Measurements from ENCODE around the gene ABCB1. TPM values are rescaled to one million over a fixed set of nuclear protein-coding genes. Genes with fewer than 3 reads are reported as not detected.

The ABCB1 gene
- total RNA-seq, 2 donors from 2014 or later = 2.3 to 3.9 TPM

DNA sequence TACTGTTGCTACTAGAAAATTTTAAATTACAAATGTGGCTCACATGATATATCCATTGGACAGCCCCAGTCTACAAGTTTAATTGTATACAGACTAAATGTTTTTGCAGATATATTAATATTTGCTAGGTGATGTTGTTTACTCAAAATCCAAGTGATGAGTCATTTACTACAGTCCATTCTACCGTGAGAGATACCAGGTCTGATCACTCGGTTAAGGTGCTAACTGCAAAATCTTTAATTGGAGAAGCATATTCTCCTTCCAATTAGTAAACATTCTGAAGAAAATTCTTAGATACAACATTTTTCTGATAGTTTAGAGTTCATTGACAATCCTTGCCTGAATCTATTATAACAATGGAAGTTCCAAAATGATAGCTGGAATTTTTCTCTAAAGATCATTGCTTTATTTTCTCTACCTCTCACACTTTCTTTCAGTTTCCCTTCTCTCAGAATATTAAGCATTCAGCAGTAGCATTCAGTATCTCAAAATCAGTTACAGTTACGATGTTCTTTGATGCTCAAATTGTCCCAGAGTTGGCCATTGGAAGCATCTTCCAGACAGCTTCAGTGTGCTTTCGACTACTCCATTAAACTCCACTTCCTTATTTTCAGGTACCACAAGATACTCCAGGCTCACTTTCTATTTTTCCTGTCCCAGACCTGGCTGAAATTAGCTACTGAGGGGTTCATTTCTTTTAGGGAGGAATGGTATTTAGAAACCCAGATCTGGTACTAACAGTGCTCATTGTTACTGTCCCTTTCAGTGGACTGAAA is 2.3 kb downstream of the ABCB1 start:
- ATAC-seq (no peak), DNase-seq (no peak)
- Histone ChIP-seq H3K4me3 (no peak overlapping the region), H3K4me1 (peaks cover 14% of the 10 kb centered on the region), H3K9me3 (no peaks in the 10 kb centered on the region), H3K27me3 (no peaks in the 10 kb centered on the region), H3K27ac (no peak overlapping the region), H3K36me3 (replicated peaks in 1 of 2; ENCODE audit: insufficient read depth in 1 of 2, low read depth in 2 of 2) (no peaks in the 10 kb centered on the region)
- intact Hi-C loops (cut with DNase I) = no loop called here
- no peak for TF ChIP-seq POLR2A (IDR thresholded peaks at IDR 0.05)
- 62 to 77% methylated on average over 4 of the region's 4 CpGs for WGBS, 2 donors

DNA sequence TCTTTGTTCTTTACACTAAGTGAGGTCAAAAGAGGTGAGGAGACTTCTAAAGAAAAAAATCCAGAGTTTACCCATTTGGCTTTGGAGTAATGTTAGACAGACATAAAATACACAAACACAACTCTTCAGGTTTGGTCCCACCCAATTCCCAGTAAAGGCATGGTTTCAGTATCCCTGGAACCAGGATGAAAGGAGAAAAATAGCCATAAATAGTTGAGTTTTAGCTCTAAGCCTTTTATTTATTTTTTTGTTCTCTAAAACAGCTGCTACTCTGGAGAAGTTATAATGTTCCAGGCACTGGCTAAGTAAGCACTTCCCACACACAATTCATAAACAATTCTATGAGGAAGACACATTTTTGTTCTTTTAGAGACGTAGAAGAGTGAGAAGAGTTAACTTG is 4.0 kb downstream of the ABCB1 start:
- 42 to 55% methylated on average over 1 of the region's 1 CpG for WGBS, 2 donors
- no peak for TF ChIP-seq POLR2A (IDR thresholded peaks at IDR 0.05)
- TF ChIP-seq, protein P1, sequence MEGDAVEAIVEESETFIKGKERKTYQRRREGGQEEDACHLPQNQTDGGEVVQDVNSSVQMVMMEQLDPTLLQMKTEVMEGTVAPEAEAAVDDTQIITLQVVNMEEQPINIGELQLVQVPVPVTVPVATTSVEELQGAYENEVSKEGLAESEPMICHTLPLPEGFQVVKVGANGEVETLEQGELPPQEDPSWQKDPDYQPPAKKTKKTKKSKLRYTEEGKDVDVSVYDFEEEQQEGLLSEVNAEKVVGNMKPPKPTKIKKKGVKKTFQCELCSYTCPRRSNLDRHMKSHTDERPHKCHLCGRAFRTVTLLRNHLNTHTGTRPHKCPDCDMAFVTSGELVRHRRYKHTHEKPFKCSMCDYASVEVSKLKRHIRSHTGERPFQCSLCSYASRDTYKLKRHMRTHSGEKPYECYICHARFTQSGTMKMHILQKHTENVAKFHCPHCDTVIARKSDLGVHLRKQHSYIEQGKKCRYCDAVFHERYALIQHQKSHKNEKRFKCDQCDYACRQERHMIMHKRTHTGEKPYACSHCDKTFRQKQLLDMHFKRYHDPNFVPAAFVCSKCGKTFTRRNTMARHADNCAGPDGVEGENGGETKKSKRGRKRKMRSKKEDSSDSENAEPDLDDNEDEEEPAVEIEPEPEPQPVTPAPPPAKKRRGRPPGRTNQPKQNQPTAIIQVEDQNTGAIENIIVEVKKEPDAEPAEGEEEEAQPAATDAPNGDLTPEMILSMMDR (IDR thresholded peaks at IDR 0.05) = no peak
- H3K27me3 ChIP-seq = no peaks in the 10 kb centered on the region
- H3K4me1 ChIP-seq = peaks cover 14% of the 10 kb centered on the region
- H3K4me3 ChIP-seq = no peak overlapping the region
- no peak overlapping the region for H3K27ac ChIP-seq
- no peaks in the 10 kb centered on the region for H3K9me3 ChIP-seq
- H3K36me3 ChIP-seq (replicated peaks in 1 of 2; ENCODE audit: insufficient read depth in 1 of 2, low read depth in 2 of 2) = no peaks in the 10 kb centered on the region
- ATAC-seq = no peak
- no peak for DNase-seq
- intact Hi-C loops (cut with DNase I) = no loop called here

DNA sequence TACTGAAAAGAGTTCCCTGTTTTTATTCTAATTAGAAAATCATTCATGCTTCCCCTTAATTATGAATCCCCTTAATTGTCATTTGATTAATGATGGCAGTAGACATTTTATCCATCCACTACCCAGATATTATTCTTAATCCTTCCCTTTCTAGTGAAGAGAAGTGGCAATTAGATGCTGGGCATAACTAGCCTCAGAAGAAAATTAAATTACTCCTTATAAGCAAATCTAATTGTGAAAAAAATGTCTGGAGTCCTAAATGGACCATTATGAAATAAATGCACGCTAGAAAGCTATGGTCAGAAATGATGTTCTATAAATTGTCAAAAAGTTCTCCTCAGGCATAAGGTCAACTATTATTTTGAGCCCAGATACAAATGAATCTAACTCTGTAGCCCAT is 4.5 kb downstream of the ABCB1 start:
- WGBS, 2 donors = 55 to 65% methylated on average over 1 of the region's 1 CpG
- TF ChIP-seq, protein P1 (IDR thresholded peaks at IDR 0.05) = no peak
- ATAC-seq = no peak

DNA sequence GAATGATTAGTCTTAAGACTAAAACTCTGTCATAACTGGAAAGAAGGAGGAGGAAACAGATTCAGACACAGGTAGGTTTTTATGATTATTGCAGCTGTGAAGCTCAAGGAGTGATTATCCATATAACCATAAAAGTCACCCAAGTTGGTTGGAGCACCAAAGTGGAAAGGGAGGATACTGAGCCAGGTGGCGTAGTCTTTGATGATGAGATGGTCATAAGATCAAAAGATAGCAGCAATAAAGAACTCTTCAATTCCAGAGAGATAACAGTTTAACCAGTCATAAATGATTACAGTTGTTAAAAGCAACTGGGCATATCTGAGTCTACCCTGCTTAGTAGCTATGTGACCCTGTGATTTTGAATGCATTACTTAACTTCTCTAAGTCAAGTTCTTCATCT is 8.4 kb downstream of the ABCB1 start:
- TF ChIP-seq POLR2A (IDR thresholded peaks at IDR 0.05) = no peak
- TF ChIP-seq, protein P1 (IDR thresholded peaks at IDR 0.05) = no peak
- Histone ChIP-seq H3K27ac (no peak overlapping the region), H3K4me1 (no peaks in the 10 kb centered on the region), H3K36me3 (replicated peaks in 1 of 2; ENCODE audit: insufficient read depth in 1 of 2, low read depth in 2 of 2) (no peaks in the 10 kb centered on the region), H3K4me3 (no peak overlapping the region), H3K9me3 (no peaks in the 10 kb centered on the region), H3K27me3 (no peaks in the 10 kb centered on the region)
- ATAC-seq (no peak), DNase-seq (no peak)
- WGBS, 2 donors = 58 to 91% methylated on average over 1 of the region's 1 CpG
- intact Hi-C loops (cut with DNase I) = no loop called here

More for the DNA sequence above, 4.5 kb downstream of the ABCB1 start:
- no peak overlapping the region for H3K4me3 ChIP-seq
- no peak for DNase-seq
- H3K27me3 ChIP-seq = no peaks in the 10 kb centered on the region
- no peak overlapping the region for H3K27ac ChIP-seq
- no peaks in the 10 kb centered on the region for H3K36me3 ChIP-seq (replicated peaks in 1 of 2; ENCODE audit: insufficient read depth in 1 of 2, low read depth in 2 of 2)
- no peaks in the 10 kb centered on the region for H3K9me3 ChIP-seq
- intact Hi-C loops (cut with DNase I) = no loop called here
- H3K4me1 ChIP-seq = peaks cover 13% of the 10 kb centered on the region

DNA sequence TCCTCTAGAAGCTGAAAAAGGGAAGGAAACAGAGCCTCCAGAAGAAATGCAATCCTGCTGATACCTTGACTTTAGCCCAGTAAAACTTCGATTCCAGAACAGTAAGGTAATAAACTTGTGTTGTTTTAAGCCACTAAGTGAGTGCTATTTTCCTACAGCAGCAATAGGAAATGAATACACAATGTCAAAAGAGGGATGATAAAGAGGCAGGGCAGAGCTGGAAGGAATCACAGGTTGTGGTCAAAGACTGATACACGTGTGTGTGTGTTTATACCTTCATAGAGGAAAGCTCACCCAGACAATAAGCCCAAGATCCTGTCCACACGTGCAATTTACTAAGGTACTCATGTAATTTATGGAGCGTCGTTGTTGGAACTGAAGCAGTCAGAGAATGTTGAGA is 9.5 kb downstream of the ABCB1 start:
- TF ChIP-seq, protein P1 (IDR thresholded peaks at IDR 0.05) = no peak
- no peak for TF ChIP-seq POLR2A (IDR thresholded peaks at IDR 0.05)
- intact Hi-C loops (cut with DNase I) = no loop called here
- ATAC-seq (no peak), DNase-seq (no peak)
- Histone ChIP-seq H3K27me3 (no peaks in the 10 kb centered on the region), H3K36me3 (replicated peaks in 1 of 2; ENCODE audit: insufficient read depth in 1 of 2, low read depth in 2 of 2) (no peaks in the 10 kb centered on the region), H3K27ac (no peak overlapping the region), H3K4me3 (no peak overlapping the region), H3K9me3 (no peaks in the 10 kb centered on the region), H3K4me1 (no peaks in the 10 kb centered on the region)
- WGBS, 2 donors = 57 to 59% methylated on average over 5 of the region's 5 CpGs

All from body of pancreas (tissue), 4 donors.